SK-N-MC (cell line): ENCODE results near the gene NETO2.

Source experiments
- DNase-seq: peaks from one replicate; pipeline ENCODE4 v3.0.0-alpha.2; 2011; ENCODE audit warnings: low read depth, low spot score
- H3K27ac ChIP-seq: fragments of 200-600 bp; sonication (generic); 2 replicates; pipeline ENCODE4 v1.5.1; 2016; ENCODE audit warnings: mixed run types
- H3K36me3 ChIP-seq: fragments of 200-600 bp; sonication (generic); 2 replicates; pipeline ENCODE4 v1.6.1; 2017; ENCODE audit warnings: antibody characterized with exemption, low read length, mixed read lengths; ENCODE audit not compliant: insufficient read depth
- H3K4me3 ChIP-seq: fragments of 200-600 bp; sonication (generic); 2 replicates; pipeline ENCODE4 v1.5.1; 2016
- H3K9ac ChIP-seq: fragments of 200-600 bp; sonication (generic); 2 replicates; pipeline ENCODE4 v1.8.0; 2017; ENCODE audit warnings: mixed run types, mixed read lengths; ENCODE audit not compliant: insufficient read length
- H3K9me3 ChIP-seq: fragments of 200-600 bp; sonication (generic); 2 replicates; pipeline ENCODE4 v1.6.1; 2017; ENCODE audit warnings: low read depth, mild to moderate bottlenecking, antibody characterized with exemption, low read length, moderate library complexity, mixed read lengths
- EZH2 ChIP-seq: fragments of 200-600 bp; sonication (generic); IDR thresholded peaks from one replicate; pipeline ENCODE4 v1.6.1; 2017; ENCODE audit warnings: antibody characterized with exemption
- FOXP2 ChIP-seq: optimal IDR thresholded peaks from 2 replicates; pipeline ENCODE3; 2011; ENCODE audit warnings: mild to moderate bottlenecking, moderate library complexity; ENCODE audit not compliant: insufficient read depth; ENCODE audit errors: extremely low read length, control extremely low read depth
- POLR2AphosphoS5 ChIP-seq: IDR thresholded peaks from 2 replicates; pipeline ENCODE4 v1.6.1; 2012; ENCODE audit warnings: mild to moderate bottlenecking, low read depth, low read length, borderline replicate concordance

NETO2 gene

GRCh38 chr16:47079860-47080259, 63.9 kb downstream of the NETO2 start:
- no peak overlapping the region for H3K27ac ChIP-seq

GRCh38 chr16:47073223-47074155, 70.3 kb downstream of the NETO2 start:
- TF ChIP-seq POLR2AphosphoS5 (no peak), FOXP2 (no peak), EZH2 (no peak)

More at GRCh38 chr16:47079860-47080259, 63.9 kb downstream of the NETO2 start:
- H3K9ac ChIP-seq: no peak overlapping the region
- H3K4me3 ChIP-seq: no peak overlapping the region
- no peak for DNase-seq
- TF ChIP-seq EZH2: no peak
- no peak for TF ChIP-seq POLR2AphosphoS5
- TF ChIP-seq FOXP2: no peak
- no peaks in the 10 kb centered on the region for H3K36me3 ChIP-seq
- no peaks in the 10 kb centered on the region for H3K9me3 ChIP-seq

GRCh38 chr16:47072158-47072557, 71.6 kb downstream of the NETO2 start:
- Histone ChIP-seq H3K36me3 (no peaks in the 10 kb centered on the region), H3K9me3 (no peaks in the 10 kb centered on the region), H3K27ac (no peak overlapping the region), H3K4me3 (no peak overlapping the region), H3K9ac (no peak overlapping the region)
- no peak for DNase-seq
- TF ChIP-seq FOXP2 (no peak), EZH2 (no peak), POLR2AphosphoS5 (no peak)

More at GRCh38 chr16:47073223-47074155, 70.3 kb downstream of the NETO2 start:
- no peak for DNase-seq
- Histone ChIP-seq H3K4me3 (no peak overlapping the region), H3K9me3 (no peaks in the 10 kb centered on the region), H3K27ac (no peak overlapping the region), H3K9ac (no peak overlapping the region), H3K36me3 (no peaks in the 10 kb centered on the region)

- H3K36me3 ChIP-seq: no peaks in the 10 kb centered on the region
- no peak for DNase-seq
- H3K9ac ChIP-seq: no peak overlapping the region
- H3K4me3 ChIP-seq: no peak overlapping the region
- no peaks in the 10 kb centered on the region for H3K9me3 ChIP-seq
- no peak for TF ChIP-seq FOXP2
- TF ChIP-seq POLR2AphosphoS5: no peak
- TF ChIP-seq EZH2: no peak
- H3K27ac ChIP-seq: no peak overlapping the region
These were observed 73.7 kb downstream of the NETO2 start for GRCh38 chr16:47069841-47070584.

GRCh38 chr16:47069313-47069712, 74.4 kb downstream of the NETO2 start:
- no peaks in the 10 kb centered on the region for H3K36me3 ChIP-seq
- no peak overlapping the region for H3K9ac ChIP-seq
- TF ChIP-seq POLR2AphosphoS5: no peak
- TF ChIP-seq FOXP2: no peak
- no peak for TF ChIP-seq EZH2
- H3K4me3 ChIP-seq: no peak overlapping the region
- no peak for DNase-seq
- no peaks in the 10 kb centered on the region for H3K9me3 ChIP-seq
- no peak overlapping the region for H3K27ac ChIP-seq

GRCh38 chr16:47067203-47067602, 76.5 kb downstream of the NETO2 start:
- no peaks in the 10 kb centered on the region for H3K36me3 ChIP-seq
- no peaks in the 10 kb centered on the region for H3K9me3 ChIP-seq
- H3K4me3 ChIP-seq: no peak overlapping the region
- H3K9ac ChIP-seq: no peak overlapping the region
- DNase-seq: no peak
- TF ChIP-seq FOXP2: no peak
- no peak for TF ChIP-seq POLR2AphosphoS5
- no peak for TF ChIP-seq EZH2
- H3K27ac ChIP-seq: no peak overlapping the region

GRCh38 chr16:47065766-47066688, 77.7 kb downstream of the NETO2 start:
- Histone ChIP-seq H3K36me3 (no peaks in the 10 kb centered on the region), H3K9me3 (no peaks in the 10 kb centered on the region), H3K9ac (no peak overlapping the region), H3K4me3 (no peak overlapping the region), H3K27ac (no peak overlapping the region)
- TF ChIP-seq FOXP2 (no peak), POLR2AphosphoS5 (no peak), EZH2 (no peak)
- DNase-seq: no peak

GRCh38 chr16:47064775-47065174, 79.0 kb downstream of the NETO2 start:
- H3K4me3 ChIP-seq: no peak overlapping the region
- no peak overlapping the region for H3K9ac ChIP-seq
- no peaks in the 10 kb centered on the region for H3K9me3 ChIP-seq
- TF ChIP-seq FOXP2: no peak
- no peak for TF ChIP-seq POLR2AphosphoS5
- no peak for TF ChIP-seq EZH2
- no peaks in the 10 kb centered on the region for H3K36me3 ChIP-seq
- H3K27ac ChIP-seq: no peak overlapping the region
- no peak for DNase-seq
